ENCODE data around the gene PHYHD1. TPM values are rescaled to one million over a fixed set of nuclear protein-coding genes. Genes with fewer than 3 reads are reported as not detected.

Gene PHYHD1
- total and polyA plus RNA-seq, 7 experiments from 2014 or later, result 1.1 to 5.1 (median 3.1) TPM

DNA sequence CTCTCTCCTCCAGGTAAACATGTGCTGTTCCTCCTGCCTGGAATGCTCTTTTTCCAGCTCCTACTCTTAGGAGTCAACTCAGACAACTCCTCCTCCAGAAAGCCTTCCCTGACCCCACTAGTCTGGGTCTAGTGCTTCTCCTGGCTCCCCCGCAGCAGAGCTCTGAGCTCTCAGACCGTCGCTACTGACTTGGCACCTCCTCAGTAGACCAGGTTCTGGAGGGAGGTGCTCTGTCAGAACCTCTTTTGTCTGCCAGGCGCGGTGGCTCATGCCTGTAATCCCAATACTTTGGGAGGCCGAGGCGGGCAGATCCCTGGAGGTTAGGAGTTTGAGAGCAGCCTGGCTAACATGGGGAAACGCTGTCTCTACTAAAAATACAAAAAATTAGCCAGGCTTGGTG lies 35.4 kb upstream of the PHYHD1 start:
- DNase-seq (no peak), ATAC-seq (no peak)
- peaks cover 0 to 33% (median 15%) of the 10 kb centered on the region in 5 donors for H3K36me3 Mint-ChIP-seq
- Histone ChIP-seq H3K9me3 (ENCODE audit: control insufficient read depth in 2 of 3, low read length in 3 of 3) (no peaks in the 10 kb centered on the region), H3K4me1 (ENCODE audit: control insufficient read depth in 2 of 2, insufficient read depth in 2 of 2, low read length in 2 of 2) (peaks cover 24% of the 10 kb centered on the region in 2 donors), H3K27me3 (ENCODE audit: control insufficient read depth in 2 of 2, insufficient read depth in 2 of 2, low read length in 2 of 2) (no peaks in the 10 kb centered on the region), H3K4me3 (ENCODE audit: low read length) (no peak overlapping the region), H3K36me3 (ENCODE audit: control insufficient read depth in 2 of 3, insufficient read depth in 3 of 3, low read length in 3 of 3) (peaks cover 0 to 52% (median 0%) of the 10 kb centered on the region in 3 experiments), H3K27ac (ENCODE audit: low read depth, low read length) (peak overlapping the region; percentile 95)
- peak overlapping the region; percentile 64 to 97 (median 89) for H3K27ac Mint-ChIP-seq
- POLR2A ChIA-PET, result interaction anchor here (1.1 to 4.0 kb wide), 3 partner anchors 18 to 37 kb away, joined by 3 to 22 read pairs (median 9); no protein-coding TSS in a partner anchor
- H3K4me3 Mint-ChIP-seq, result peak overlapping the region; percentile 57 to 99 (median 96)
- H3K4me1 Mint-ChIP-seq, result peaks cover 46 to 79% (median 67%) of the 10 kb centered on the region in 7 donors
- no peaks in the 10 kb centered on the region for H3K27me3 Mint-ChIP-seq
- no peaks in the 10 kb centered on the region for H3K9me3 Mint-ChIP-seq
- CTCF ChIA-PET, result interaction anchor here (2.2 kb wide), 1 partner anchor 21 kb away, joined by 5 read pairs; no protein-coding TSS in a partner anchor
- intact Hi-C loops (cut with micrococcal nuclease), result loop anchor here in 1 of 2 donors (10.0 kb wide), 1 partner anchor 521 kb away; no protein-coding TSS in a partner anchor

DNA sequence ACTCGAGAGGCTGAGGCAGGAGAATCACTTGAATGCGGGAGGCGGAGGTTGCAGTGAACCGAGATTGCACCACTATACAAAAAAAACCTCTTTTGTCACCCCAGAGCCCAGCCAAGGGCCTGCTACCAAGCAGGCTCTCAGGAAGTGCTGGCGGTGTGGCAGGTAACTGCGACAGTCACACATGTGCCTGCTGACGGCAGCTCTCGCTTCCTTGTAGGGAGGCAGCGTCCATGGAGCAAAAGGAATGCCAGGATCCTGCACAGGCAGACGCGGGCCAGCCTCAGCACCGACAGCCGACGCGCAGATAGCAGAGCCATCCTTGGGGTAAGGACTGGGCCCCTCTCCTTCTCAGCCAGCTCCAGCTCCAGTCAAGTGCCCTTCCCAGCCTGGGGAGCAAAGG lies 35.0 kb upstream of the PHYHD1 start:
- POLR2A ChIA-PET, result interaction anchor here (1.1 to 4.0 kb wide), 2 partner anchors 17 to 36 kb away, joined by 3 to 22 read pairs; no protein-coding TSS in a partner anchor
- H3K4me3 Mint-ChIP-seq, result peak overlapping the region; percentile 16 to 99 (median 84)
- H3K36me3 Mint-ChIP-seq, result peaks cover 0 to 33% (median 15%) of the 10 kb centered on the region in 5 donors
- Histone ChIP-seq H3K36me3 (ENCODE audit: control insufficient read depth in 2 of 3, insufficient read depth in 3 of 3, low read length in 3 of 3) (peaks cover 0 to 55% (median 0%) of the 10 kb centered on the region in 3 experiments), H3K4me3 (ENCODE audit: low read length) (no peak overlapping the region), H3K27ac (ENCODE audit: low read depth, low read length) (peak overlapping the region; percentile 95), H3K4me1 (ENCODE audit: control insufficient read depth in 2 of 2, insufficient read depth in 2 of 2, low read length in 2 of 2) (peaks cover 19 to 24% of the 10 kb centered on the region in 2 donors), H3K27me3 (ENCODE audit: control insufficient read depth in 2 of 2, insufficient read depth in 2 of 2, low read length in 2 of 2) (no peaks in the 10 kb centered on the region), H3K9me3 (ENCODE audit: control insufficient read depth in 2 of 3, low read length in 3 of 3) (no peaks in the 10 kb centered on the region)
- peaks cover 43 to 78% (median 64%) of the 10 kb centered on the region in 7 donors for H3K4me1 Mint-ChIP-seq
- no peaks in the 10 kb centered on the region for H3K27me3 Mint-ChIP-seq
- intact Hi-C loops (cut with micrococcal nuclease), result loop anchor here in 1 of 2 donors (10.0 kb wide), 1 partner anchor 521 kb away; no protein-coding TSS in a partner anchor
- DNase-seq, result no peak
- ATAC-seq, result no peak
- CTCF ChIA-PET, result interaction anchor here (0.5 to 2.2 kb wide), 2 partner anchors 21 to 1153 kb away, joined by 4 to 5 read pairs; no protein-coding TSS in a partner anchor
- H3K9me3 Mint-ChIP-seq, result no peaks in the 10 kb centered on the region
- H3K27ac Mint-ChIP-seq, result peak overlapping the region in 8 of 9 donors; percentile 64 to 97 (median 88)

- CTCF ChIA-PET, result interaction anchor here (0.5 to 2.2 kb wide), 2 partner anchors 22 to 1153 kb away, joined by 4 to 5 read pairs; no protein-coding TSS in a partner anchor
- Histone ChIP-seq H3K4me3 (ENCODE audit: low read length) (no peak overlapping the region), H3K27me3 (ENCODE audit: control insufficient read depth in 2 of 2, insufficient read depth in 2 of 2, low read length in 2 of 2) (no peaks in the 10 kb centered on the region), H3K4me1 (ENCODE audit: control insufficient read depth in 2 of 2, insufficient read depth in 2 of 2, low read length in 2 of 2) (peaks cover 19 to 24% of the 10 kb centered on the region in 2 donors), H3K27ac (ENCODE audit: low read depth, low read length) (peak overlapping the region; percentile 95), H3K36me3 (ENCODE audit: control insufficient read depth in 2 of 3, insufficient read depth in 3 of 3, low read length in 3 of 3) (peaks cover 0 to 53% (median 0%) of the 10 kb centered on the region in 3 experiments), H3K9me3 (ENCODE audit: control insufficient read depth in 2 of 3, low read length in 3 of 3) (no peaks in the 10 kb centered on the region)
- POLR2A ChIA-PET, result interaction anchor here (0.7 to 4.0 kb wide), 2 partner anchors 17 to 739 kb away, joined by 3 to 22 read pairs; no protein-coding TSS in a partner anchor
- no peaks in the 10 kb centered on the region for H3K27me3 Mint-ChIP-seq
- DNase-seq (no peak), ATAC-seq (no peak)
- H3K27ac Mint-ChIP-seq, result peak overlapping the region in 8 of 9 donors; percentile 26 to 97 (median 76)
- peak overlapping the region in 9 of 10 donors; percentile 33 to 99 (median 94) for H3K4me3 Mint-ChIP-seq
- intact Hi-C loops (cut with micrococcal nuclease), result loop anchor here in 1 of 2 donors (10.0 kb wide), 1 partner anchor 522 kb away; no protein-coding TSS in a partner anchor
- H3K4me1 Mint-ChIP-seq, result peaks cover 41 to 76% (median 60%) of the 10 kb centered on the region in 7 donors
- no peaks in the 10 kb centered on the region for H3K9me3 Mint-ChIP-seq
- H3K36me3 Mint-ChIP-seq, result peaks cover 0 to 33% (median 15%) of the 10 kb centered on the region in 5 donors
These were observed 34.4 kb upstream of the PHYHD1 start for GRCh38 chr9:128886211-128886891.

DNA sequence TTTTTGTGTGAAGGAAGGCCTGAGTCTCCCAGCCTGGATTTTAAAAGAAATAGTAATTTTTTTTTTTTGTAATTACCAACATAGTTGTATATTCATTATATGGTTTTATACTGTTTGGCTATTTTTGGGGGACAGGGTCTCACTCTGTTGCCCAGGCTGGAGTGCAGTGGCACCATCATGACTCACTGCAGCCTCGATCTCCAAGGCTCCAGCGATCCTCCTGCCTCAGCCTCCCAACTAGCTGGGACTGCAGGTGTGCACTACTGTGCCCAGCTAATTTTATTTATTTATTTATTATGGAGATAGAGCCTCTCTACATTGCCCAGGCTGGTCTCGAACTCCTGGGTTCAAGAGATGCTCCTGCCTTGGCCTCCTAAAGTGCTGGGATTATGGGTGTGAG lies 33.7 kb upstream of the PHYHD1 start:
- DNase-seq, result no peak
- no peaks in the 10 kb centered on the region for H3K27me3 Mint-ChIP-seq
- CTCF ChIA-PET, result no interaction called here
- peaks cover 41 to 78% (median 66%) of the 10 kb centered on the region in 7 donors for H3K4me1 Mint-ChIP-seq
- POLR2A ChIA-PET, result interaction anchor here (0.7 to 4.0 kb wide), 3 partner anchors 10 to 738 kb away, joined by 3 to 22 read pairs (median 3); no protein-coding TSS in a partner anchor
- no peaks in the 10 kb centered on the region for H3K27me3 ChIP-seq (ENCODE audit: control insufficient read depth in 2 of 2, insufficient read depth in 2 of 2, low read length in 2 of 2)
- no peak for ATAC-seq
- H3K4me1 ChIP-seq (ENCODE audit: control insufficient read depth in 2 of 2, insufficient read depth in 2 of 2, low read length in 2 of 2), result peaks cover 20 to 27% of the 10 kb centered on the region in 2 donors
- peak overlapping the region in 4 of 9 donors; percentile 32 to 97 (median 75) for H3K27ac Mint-ChIP-seq
- H3K36me3 Mint-ChIP-seq, result peaks cover 0 to 33% (median 15%) of the 10 kb centered on the region in 5 donors
- intact Hi-C loops (cut with micrococcal nuclease), result loop anchor here in 1 of 2 donors (10.0 kb wide), 1 partner anchor 522 kb away; no protein-coding TSS in a partner anchor
- peak overlapping the region in 1 of 10 donors; percentile 20 for H3K4me3 Mint-ChIP-seq
- no peaks in the 10 kb centered on the region for H3K9me3 ChIP-seq (ENCODE audit: control insufficient read depth in 2 of 3, low read length in 3 of 3)
- H3K27ac ChIP-seq (ENCODE audit: low read depth, low read length), result no peak overlapping the region
- H3K4me3 ChIP-seq (ENCODE audit: low read length), result no peak overlapping the region
- no peaks in the 10 kb centered on the region for H3K9me3 Mint-ChIP-seq
- H3K36me3 ChIP-seq (ENCODE audit: control insufficient read depth in 2 of 3, insufficient read depth in 3 of 3, low read length in 3 of 3), result peaks cover 0 to 52% (median 0%) of the 10 kb centered on the region in 3 experiments

DNA sequence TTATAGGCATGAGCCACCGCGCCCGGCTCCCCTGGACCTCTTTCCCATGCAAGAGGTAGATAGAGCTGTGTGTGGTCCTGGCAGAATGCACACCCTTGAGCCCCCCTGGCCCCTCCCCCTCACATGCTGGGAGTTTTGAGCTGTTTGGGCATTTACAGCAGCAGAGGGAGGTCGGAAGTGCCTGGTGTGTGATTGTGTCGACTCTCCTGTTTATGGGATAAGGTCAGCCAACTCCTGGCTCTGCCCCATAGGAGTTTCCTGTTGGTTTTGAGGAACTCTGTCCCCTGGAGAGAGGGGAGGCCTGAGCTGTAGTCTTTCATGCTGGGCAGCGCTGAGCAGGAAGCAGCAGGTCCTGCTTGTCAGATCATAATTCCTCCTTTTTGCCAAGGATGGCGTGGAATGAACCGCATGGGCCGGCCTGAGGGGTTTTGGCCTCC lies 32.9 kb upstream of the PHYHD1 start:
- ATAC-seq (no peak), DNase-seq (no peak)
- Mint-ChIP-seq H3K9me3 (no peaks in the 10 kb centered on the region), H3K4me3 (peak overlapping the region in 1 of 10 donors; percentile 68), H3K27me3 (no peaks in the 10 kb centered on the region), H3K36me3 (peaks cover 0 to 33% (median 15%) of the 10 kb centered on the region in 5 donors), H3K4me1 (peaks cover 41 to 84% (median 68%) of the 10 kb centered on the region in 7 donors), H3K27ac (peak overlapping the region in 7 of 9 donors; percentile 8 to 85 (median 64))
- Histone ChIP-seq H3K27ac (ENCODE audit: low read depth, low read length) (no peak overlapping the region), H3K27me3 (ENCODE audit: control insufficient read depth in 2 of 2, insufficient read depth in 2 of 2, low read length in 2 of 2) (no peaks in the 10 kb centered on the region), H3K36me3 (ENCODE audit: control insufficient read depth in 2 of 3, insufficient read depth in 3 of 3, low read length in 3 of 3) (peaks cover 0 to 48% (median 0%) of the 10 kb centered on the region in 3 experiments), H3K4me3 (ENCODE audit: low read length) (no peak overlapping the region), H3K4me1 (ENCODE audit: control insufficient read depth in 2 of 2, insufficient read depth in 2 of 2, low read length in 2 of 2) (peaks cover 18 to 35% of the 10 kb centered on the region in 2 donors), H3K9me3 (ENCODE audit: control insufficient read depth in 2 of 3, low read length in 3 of 3) (no peaks in the 10 kb centered on the region)
- POLR2A ChIA-PET, result interaction anchor here (6.6 kb wide), 1 partner anchor 14 kb away, joined by 48 read pairs; no protein-coding TSS in a partner anchor
- intact Hi-C loops (cut with micrococcal nuclease), result loop anchor here in 1 of 2 donors (10.0 kb wide), 1 partner anchor 523 kb away; no protein-coding TSS in a partner anchor
- CTCF ChIA-PET, result interaction anchor here (0.5 kb wide), 1 partner anchor 15 kb away, joined by 3 read pairs; no protein-coding TSS in a partner anchor
